Measurements from ENCODE around the gene GNAT3.

DNA sequence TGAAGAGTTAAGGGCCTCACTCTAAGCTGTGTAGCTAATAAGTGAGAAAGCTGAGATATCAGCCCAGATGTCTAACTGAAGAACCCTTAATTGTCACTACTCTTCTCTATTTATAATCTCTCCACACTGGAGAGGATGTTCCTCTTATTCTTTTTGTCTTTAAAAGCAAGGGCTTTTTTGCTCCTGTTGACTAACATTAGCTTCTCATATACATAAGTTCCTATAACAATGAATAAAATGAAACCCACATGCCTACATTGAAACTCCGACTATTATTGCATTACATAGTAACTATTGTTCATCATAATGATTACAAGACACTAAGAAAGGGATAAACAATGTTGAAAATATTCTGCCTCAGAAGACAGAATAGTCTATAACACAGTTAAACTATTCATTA lies 67.1 kb downstream of the GNAT3 start:
- TF ChIP-seq, protein P1, sequence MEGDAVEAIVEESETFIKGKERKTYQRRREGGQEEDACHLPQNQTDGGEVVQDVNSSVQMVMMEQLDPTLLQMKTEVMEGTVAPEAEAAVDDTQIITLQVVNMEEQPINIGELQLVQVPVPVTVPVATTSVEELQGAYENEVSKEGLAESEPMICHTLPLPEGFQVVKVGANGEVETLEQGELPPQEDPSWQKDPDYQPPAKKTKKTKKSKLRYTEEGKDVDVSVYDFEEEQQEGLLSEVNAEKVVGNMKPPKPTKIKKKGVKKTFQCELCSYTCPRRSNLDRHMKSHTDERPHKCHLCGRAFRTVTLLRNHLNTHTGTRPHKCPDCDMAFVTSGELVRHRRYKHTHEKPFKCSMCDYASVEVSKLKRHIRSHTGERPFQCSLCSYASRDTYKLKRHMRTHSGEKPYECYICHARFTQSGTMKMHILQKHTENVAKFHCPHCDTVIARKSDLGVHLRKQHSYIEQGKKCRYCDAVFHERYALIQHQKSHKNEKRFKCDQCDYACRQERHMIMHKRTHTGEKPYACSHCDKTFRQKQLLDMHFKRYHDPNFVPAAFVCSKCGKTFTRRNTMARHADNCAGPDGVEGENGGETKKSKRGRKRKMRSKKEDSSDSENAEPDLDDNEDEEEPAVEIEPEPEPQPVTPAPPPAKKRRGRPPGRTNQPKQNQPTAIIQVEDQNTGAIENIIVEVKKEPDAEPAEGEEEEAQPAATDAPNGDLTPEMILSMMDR (IDR thresholded peaks at IDR 0.05; ENCODE audit: low read depth, low read length, missing input control), result no peak
- TF ChIP-seq RAD21 (IDR thresholded peaks at IDR 0.05), result no peak
- no peak for TF ChIP-seq JUND (IDR thresholded peaks at IDR 0.05)
- TF ChIP-seq, protein P2, sequence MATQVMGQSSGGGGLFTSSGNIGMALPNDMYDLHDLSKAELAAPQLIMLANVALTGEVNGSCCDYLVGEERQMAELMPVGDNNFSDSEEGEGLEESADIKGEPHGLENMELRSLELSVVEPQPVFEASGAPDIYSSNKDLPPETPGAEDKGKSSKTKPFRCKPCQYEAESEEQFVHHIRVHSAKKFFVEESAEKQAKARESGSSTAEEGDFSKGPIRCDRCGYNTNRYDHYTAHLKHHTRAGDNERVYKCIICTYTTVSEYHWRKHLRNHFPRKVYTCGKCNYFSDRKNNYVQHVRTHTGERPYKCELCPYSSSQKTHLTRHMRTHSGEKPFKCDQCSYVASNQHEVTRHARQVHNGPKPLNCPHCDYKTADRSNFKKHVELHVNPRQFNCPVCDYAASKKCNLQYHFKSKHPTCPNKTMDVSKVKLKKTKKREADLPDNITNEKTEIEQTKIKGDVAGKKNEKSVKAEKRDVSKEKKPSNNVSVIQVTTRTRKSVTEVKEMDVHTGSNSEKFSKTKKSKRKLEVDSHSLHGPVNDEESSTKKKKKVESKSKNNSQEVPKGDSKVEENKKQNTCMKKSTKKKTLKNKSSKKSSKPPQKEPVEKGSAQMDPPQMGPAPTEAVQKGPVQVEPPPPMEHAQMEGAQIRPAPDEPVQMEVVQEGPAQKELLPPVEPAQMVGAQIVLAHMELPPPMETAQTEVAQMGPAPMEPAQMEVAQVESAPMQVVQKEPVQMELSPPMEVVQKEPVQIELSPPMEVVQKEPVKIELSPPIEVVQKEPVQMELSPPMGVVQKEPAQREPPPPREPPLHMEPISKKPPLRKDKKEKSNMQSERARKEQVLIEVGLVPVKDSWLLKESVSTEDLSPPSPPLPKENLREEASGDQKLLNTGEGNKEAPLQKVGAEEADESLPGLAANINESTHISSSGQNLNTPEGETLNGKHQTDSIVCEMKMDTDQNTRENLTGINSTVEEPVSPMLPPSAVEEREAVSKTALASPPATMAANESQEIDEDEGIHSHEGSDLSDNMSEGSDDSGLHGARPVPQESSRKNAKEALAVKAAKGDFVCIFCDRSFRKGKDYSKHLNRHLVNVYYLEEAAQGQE (IDR thresholded peaks at IDR 0.05), result no peak
- TF ChIP-seq, protein P3, sequence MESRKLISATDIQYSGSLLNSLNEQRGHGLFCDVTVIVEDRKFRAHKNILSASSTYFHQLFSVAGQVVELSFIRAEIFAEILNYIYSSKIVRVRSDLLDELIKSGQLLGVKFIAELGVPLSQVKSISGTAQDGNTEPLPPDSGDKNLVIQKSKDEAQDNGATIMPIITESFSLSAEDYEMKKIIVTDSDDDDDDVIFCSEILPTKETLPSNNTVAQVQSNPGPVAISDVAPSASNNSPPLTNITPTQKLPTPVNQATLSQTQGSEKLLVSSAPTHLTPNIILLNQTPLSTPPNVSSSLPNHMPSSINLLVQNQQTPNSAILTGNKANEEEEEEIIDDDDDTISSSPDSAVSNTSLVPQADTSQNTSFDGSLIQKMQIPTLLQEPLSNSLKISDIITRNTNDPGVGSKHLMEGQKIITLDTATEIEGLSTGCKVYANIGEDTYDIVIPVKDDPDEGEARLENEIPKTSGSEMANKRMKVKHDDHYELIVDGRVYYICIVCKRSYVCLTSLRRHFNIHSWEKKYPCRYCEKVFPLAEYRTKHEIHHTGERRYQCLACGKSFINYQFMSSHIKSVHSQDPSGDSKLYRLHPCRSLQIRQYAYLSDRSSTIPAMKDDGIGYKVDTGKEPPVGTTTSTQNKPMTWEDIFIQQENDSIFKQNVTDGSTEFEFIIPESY (IDR thresholded peaks at IDR 0.05), result no peak
- no peak for TF ChIP-seq EGR1 (IDR thresholded peaks at IDR 0.05; ENCODE audit: low read depth in 2 of 2)
- no peak for TF ChIP-seq GABPA (IDR thresholded peaks at IDR 0.05 in 1 of 2, conservative IDR thresholded peaks at IDR 0.05 in 1 of 2)
- TF ChIP-seq YY1 (IDR thresholded peaks at IDR 0.05), result no peak
- TF ChIP-seq MAX (IDR thresholded peaks at IDR 0.05), result no peak
- no peak for TF ChIP-seq SP1 (IDR thresholded peaks at IDR 0.05)
- TF ChIP-seq TAF1 (conservative IDR thresholded peaks at IDR 0.05), result no peak
- no peak for TF ChIP-seq RXRA (IDR thresholded peaks at IDR 0.05)
- TF ChIP-seq, protein P4, sequence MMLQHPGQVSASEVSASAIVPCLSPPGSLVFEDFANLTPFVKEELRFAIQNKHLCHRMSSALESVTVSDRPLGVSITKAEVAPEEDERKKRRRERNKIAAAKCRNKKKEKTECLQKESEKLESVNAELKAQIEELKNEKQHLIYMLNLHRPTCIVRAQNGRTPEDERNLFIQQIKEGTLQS (IDR thresholded peaks at IDR 0.05), result no peak

Measured in liver (tissue), 3 donors.